HepG2 (cell line): ENCODE results near the gene NKAIN4. TPM values are rescaled to one million over a fixed set of nuclear protein-coding genes. Genes with fewer than 3 reads are reported as not detected.
A peak's percentile ranks its signal among the peaks of the same experiment; 100 is the strongest.

Experiments
- CHD2 ChIP-seq: IDR thresholded peaks from 2 replicates; pipeline ENCODE4 v1.6.1; 2011; ENCODE audit warnings: low read depth, low read length, improper control_type of control experiment
- HMGA1 ChIP-seq: sonication (generic); formaldehyde crosslinking; conservative IDR thresholded peaks from 2 replicates; pipeline ENCODE4 v1.4.0; 2020; ENCODE audit warnings: missing genetic modification reagents
- IRF2 ChIP-seq: IDR thresholded peaks from 2 replicates; pipeline ENCODE4 v1.6.1; 2018; ENCODE audit warnings: missing genetic modification reagents, missing compliant biosample characterization
- KAT8 ChIP-seq: IDR thresholded peaks from 2 replicates; pipeline ENCODE4 v1.6.1; 2016; ENCODE audit warnings: missing genetic modification reagents, missing compliant biosample characterization
- KDM4B ChIP-seq: sonication (generic); formaldehyde crosslinking; IDR thresholded peaks from 2 replicates; pipeline ENCODE4 v1.4.0; 2020; ENCODE audit warnings: missing genetic modification reagents
- KDM5A ChIP-seq: fragments of 200-600 bp; sonication (generic); IDR thresholded peaks from 2 replicates; pipeline ENCODE4 v1.7.0; 2018; ENCODE audit warnings: antibody characterized with exemption, mild to moderate bottlenecking, low read length, borderline replicate concordance
- MBNL3 ChIP-seq: fragments of 250-450 bp; sonication (Bioruptor Pico); conservative IDR thresholded peaks from 2 replicates; pipeline ENCODE4 v1.8.0; 2022; ENCODE audit warnings: mild to moderate bottlenecking, inconsistent platforms
- MTA3 ChIP-seq: sonication (generic); formaldehyde crosslinking; IDR thresholded peaks from 2 replicates; pipeline ENCODE4 v1.4.0; 2020; ENCODE audit warnings: missing genetic modification reagents
- NFAT5 ChIP-seq: sonication (generic); formaldehyde crosslinking; IDR thresholded peaks from 2 replicates; pipeline ENCODE4 v1.4.0; 2020; ENCODE audit warnings: missing genetic modification reagents
- NFKB2 ChIP-seq: sonication (generic); formaldehyde crosslinking; IDR thresholded peaks from 2 replicates; pipeline ENCODE4 v1.4.0; 2020; ENCODE audit warnings: missing genetic modification reagents, borderline replicate concordance
- NFKBIZ ChIP-seq: IDR thresholded peaks from 2 replicates; pipeline ENCODE4 v1.6.1; 2018; ENCODE audit warnings: missing genetic modification reagents, missing compliant biosample characterization
- NFYB ChIP-seq: sonication (generic); formaldehyde crosslinking; IDR thresholded peaks from 2 replicates; pipeline ENCODE4 v1.4.0; 2020; ENCODE audit warnings: missing genetic modification reagents
- NKX3-1 ChIP-seq: sonication (generic); formaldehyde crosslinking; IDR thresholded peaks from 2 replicates; pipeline ENCODE4 v1.5.0; 2020; ENCODE audit warnings: missing genetic modification reagents
- NONO ChIP-seq, 2 experiments: fragments of 450-650 bp in 1 of 2; sonication (generic) in 1 of 2; formaldehyde crosslinking in 1 of 2; IDR thresholded peaks in 1 of 2; conservative IDR thresholded peaks in 1 of 2; 2 replicates each; pipeline versions ENCODE4 v1.6.1 to v1.8.0; 2017 to 2022; ENCODE audit warnings: mild to moderate bottlenecking in 1 of 2, missing genetic modification reagents in 1 of 2, moderate library complexity in 1 of 2
- PATZ1 ChIP-seq: sonication (generic); formaldehyde crosslinking; IDR thresholded peaks from 2 replicates; pipeline ENCODE4 v1.4.0; 2020; ENCODE audit warnings: missing genetic modification reagents
- PCBP1 ChIP-seq: fragments of 200-400 bp; formaldehyde crosslinking; IDR thresholded peaks from 2 replicates; pipeline ENCODE4 v1.6.1; 2017; ENCODE audit warnings: mild to moderate bottlenecking, low read depth, low read length, borderline replicate concordance
- PLSCR1 ChIP-seq: sonication (generic); formaldehyde crosslinking; IDR thresholded peaks from 2 replicates; pipeline ENCODE4 v1.5.0; 2020; ENCODE audit warnings: missing genetic modification reagents, mild to moderate bottlenecking, borderline replicate concordance
- RBM22 ChIP-seq: fragments of 200-400 bp; formaldehyde crosslinking; optimal IDR thresholded peaks from 2 replicates; pipeline ENCODE3; 2017; ENCODE audit warnings: mild to moderate bottlenecking, low read length, moderate library complexity
- SMAD9 ChIP-seq: sonication (generic); formaldehyde crosslinking; IDR thresholded peaks from 2 replicates; pipeline ENCODE4 v1.5.1; 2020; ENCODE audit warnings: mild to moderate bottlenecking, missing genetic modification reagents
- ZBTB33 ChIP-seq: sonication (generic); formaldehyde crosslinking; IDR thresholded peaks from 2 replicates; pipeline ENCODE4 v1.4.0; 2020; ENCODE audit warnings: missing genetic modification reagents
- ZNF768 ChIP-seq: sonication (generic); formaldehyde crosslinking; IDR thresholded peaks from 2 replicates; pipeline ENCODE4 v1.4.0; 2020; ENCODE audit warnings: missing genetic modification reagents
- polyA plus RNA-seq, 8 experiments: library from polyadenylated mRNA; depleted of rRNA in 3 of 8; stranded (reverse) in 7 of 8; unstranded in 1 of 8; fragments of >200 nt; fragmentation: Illumina TruSeq in 4 of 8; extraction: Trizol in 4 of 8; gene quantifications; 2 replicates each; pipeline versions ENCODE4 v1.2.1 to v1.2.3, GENCODE V29; 2011 to 2016; ENCODE audit warnings: low read depth in 4 of 8, missing spikeins in 1 of 8, mixed read lengths in 1 of 8; ENCODE audit not compliant: insufficient read depth in 1 of 8
- total RNA-seq, 5 experiments: library from RNA; depleted of rRNA; stranded (reverse); fragments of >200 nt; fragmentation: Illumina TruSeq; extraction: Trizol; gene quantifications; 2 replicates each; pipeline ENCODE4 v1.2.3, GENCODE V29; 2016; ENCODE audit warnings: low read depth in 1 of 5

Gene NKAIN4
- total and polyA plus RNA-seq, 2 of the 13 experiments (the other 11 are each of a cell fraction or from before 2014, with no cell fraction given) = not detected

GRCh38 chr20:63235399-63235983 is 18.8 kb downstream of the NKAIN4 start, which contains the start of gene BIRC7 (continued):
- TF ChIP-seq NFYB (no peak), PATZ1 (CRISPR knock-in tag) (peak; percentile 83), CHD2 (peak; percentile 36; the same call in 1 of the 2 replicates), ZNF768 (CRISPR knock-in tag) (no peak), NKX3-1 (no peak), PLSCR1 (CRISPR knock-in tag) (no peak), NONO (IDR thresholded peaks at IDR 0.05) (no peak), NONO (CRISPR knock-in tag; conservative IDR thresholded peaks at IDR 0.05) (no peak), MBNL3 (CRISPR knock-in tag) (no peak), SMAD9 (CRISPR knock-in tag) (no peak), MTA3 (CRISPR knock-in tag) (no peak), NFKBIZ (CRISPR knock-in tag) (no peak), ZBTB33 (CRISPR knock-in tag) (peak; percentile 17; the same call in 1 of the 2 replicates), IRF2 (CRISPR knock-in tag) (peak; percentile 34; the same call in 1 of the 2 replicates), NFAT5 (no peak), PCBP1 (peak; percentile 96), NFKB2 (CRISPR knock-in tag) (no peak), KDM4B (CRISPR knock-in tag) (no peak), HMGA1 (CRISPR knock-in tag) (no peak), RBM22 (no peak), KDM5A (no peak), KAT8 (CRISPR knock-in tag) (no peak)
